NCI-H2171 treated with DMSO at 0.1 percent for 48 hours (cell line): Measurements from ENCODE around the gene GPR6.

Source experiments
- DNase-seq: peaks from one replicate; lab custom pipeline; 2025; lab: John Stamatoyannopoulos, UW

The GPR6 gene

GRCh38 chr6:109999740-110000139 is 21.6 kb downstream of the GPR6 start:
- no peak for DNase-seq

GRCh38 chr6:110002676-110003075 is 24.6 kb downstream of the GPR6 start:
- no peak for DNase-seq

GRCh38 chr6:110013386-110013785 is 35.3 kb downstream of the GPR6 start:
- DNase-seq: no peak

- no peak for DNase-seq
Measured at GRCh38 chr6:110015206-110015605, 37.1 kb downstream of the GPR6 start.

- DNase-seq: no peak
Measured at GRCh38 chr6:110017306-110017705, 39.2 kb downstream of the GPR6 start.

- no peak for DNase-seq
Measured at GRCh38 chr6:110017946-110018345, 39.8 kb downstream of the GPR6 start.

- DNase-seq: no peak
Measured at GRCh38 chr6:110018486-110018885, 40.4 kb downstream of the GPR6 start.

GRCh38 chr6:110020888-110021287 is 42.8 kb downstream of the GPR6 start:
- no peak for DNase-seq

- DNase-seq: no peak
Measured at GRCh38 chr6:110029144-110029543, 51.0 kb downstream of the GPR6 start.
